H1 (cell line): ENCODE results near the gene PFKFB3. TPM values are rescaled to one million over a fixed set of nuclear protein-coding genes. Genes with fewer than 3 reads are reported as not detected.

Experiments used
- CTCF ChIA-PET: fragments of 300-600 bp; sonication (Branson Sonifier 250); formaldehyde crosslinking; loops from one replicate; lab custom pipeline; 2021; ENCODE audit not compliant: partially characterized antibody; lab: Charles Lee
- POLR2A ChIA-PET: fragments of 300-600 bp; sonication (Branson Sonifier 250); formaldehyde crosslinking; loops from one replicate; lab custom pipeline; 2021; ENCODE audit warnings: inconsistent platforms; ENCODE audit not compliant: partially characterized antibody; lab: Charles Lee
- DNase-seq, 2 experiments: peaks; one replicate each; pipeline versions ENCODE4 v3.0.0 to v3.0.0-alpha.2; 2010 to 2022; ENCODE audit warnings: low spot score in 2 of 2, low read depth in 1 of 2, mixed read lengths in 1 of 2
- FAIRE-seq: peaks from 2 replicates; lab custom pipeline; 2011; peaks lifted over from hg19 to GRCh38; lab: Jason Lieb, UNC
- H2AFZ ChIP-seq: 2 replicates; pipeline ENCODE4 v1.8.1; 2012; ENCODE audit warnings: low read length, inconsistent platforms
- H2AK5ac ChIP-seq: 2 replicates; pipeline ENCODE4 v1.6.1; 2013; ENCODE audit warnings: low read depth, low read length
- H2BK120ac ChIP-seq: replicated peaks from 2 replicates; pipeline ENCODE3; 2013; ENCODE audit warnings: low read depth, low read length, inconsistent platforms
- H2BK12ac ChIP-seq: 2 replicates; pipeline ENCODE4 v1.6.1; 2013; ENCODE audit warnings: low read depth, low read length
- H2BK15ac ChIP-seq: 2 replicates; pipeline ENCODE4 v1.6.1; 2013; ENCODE audit warnings: low read length
- H2BK20ac ChIP-seq: 2 replicates; pipeline ENCODE4 v1.6.1; 2013; ENCODE audit warnings: low read length
- H2BK5ac ChIP-seq: 2 replicates; pipeline ENCODE4 v1.6.1; 2013; ENCODE audit warnings: low read depth, low read length
- H3K14ac ChIP-seq: 2 replicates; pipeline ENCODE4 v1.6.1; 2013; ENCODE audit warnings: inconsistent platforms; ENCODE audit not compliant: insufficient read length
- H3K18ac ChIP-seq: 2 replicates; pipeline ENCODE4 v1.6.1; 2013; ENCODE audit warnings: low read length; ENCODE audit errors: extremely low read depth
- H3K23ac ChIP-seq: 2 replicates; pipeline ENCODE4 v1.6.1; 2013; ENCODE audit warnings: inconsistent platforms; ENCODE audit not compliant: insufficient read length
- H3K23me2 ChIP-seq: 2 replicates; pipeline ENCODE4 v1.6.1; 2013; ENCODE audit warnings: low read depth, low read length
- H3K27ac ChIP-seq: 2 replicates; pipeline ENCODE4 v1.6.1; 2011; ENCODE audit warnings: low read depth, low read length, inconsistent platforms
- H3K27me3 ChIP-seq, 4 experiments: replicated peaks in 1 of 4; 1 replicate in 1 of 4; 2 replicates in 3 of 4; pipeline versions ENCODE4 v1.6.1 to v1.8.1; 2011 to 2013; ENCODE audit warnings: low read length in 3 of 4, mild to moderate bottlenecking in 3 of 4, inconsistent platforms in 2 of 4, mixed read lengths in 2 of 4, moderate library complexity in 1 of 4; ENCODE audit not compliant: control insufficient read depth in 3 of 4, insufficient read depth in 3 of 4; ENCODE audit errors: extremely low read depth in 1 of 4
- H3K36me3 ChIP-seq, 4 experiments: 2 replicates each; pipeline versions ENCODE4 v1.6.1 to v1.8.1; 2011 to 2013; ENCODE audit warnings: mild to moderate bottlenecking in 4 of 4, low read length in 3 of 4, moderate library complexity in 2 of 4, control low read depth in 1 of 4, inconsistent platforms in 1 of 4; ENCODE audit not compliant: insufficient read depth in 4 of 4, control insufficient read depth in 2 of 4
- H3K4ac ChIP-seq: replicated peaks from 2 replicates; pipeline ENCODE3; 2013; ENCODE audit warnings: low read length, low read depth, mixed read lengths, inconsistent platforms; ENCODE audit not compliant: insufficient read length
- H3K4me1 ChIP-seq, 4 experiments: replicated peaks in 1 of 4; 1 replicate in 1 of 4; 2 replicates in 3 of 4; pipeline versions ENCODE4 v1.6.1 to v1.8.1; 2011 to 2013; ENCODE audit warnings: low read length in 3 of 4, inconsistent platforms in 2 of 4, mixed read lengths in 1 of 4; ENCODE audit not compliant: insufficient read depth in 4 of 4, control insufficient read depth in 3 of 4
- H3K4me2 ChIP-seq, 2 experiments: 2 replicates each; pipeline versions ENCODE4 v1.6.1 to v1.8.1; 2011 to 2013; ENCODE audit warnings: low read depth in 2 of 2, low read length in 2 of 2, control low read depth in 1 of 2, inconsistent platforms in 1 of 2, mild to moderate bottlenecking in 1 of 2; ENCODE audit not compliant: insufficient read depth in 1 of 2
- H3K4me3 ChIP-seq, 4 experiments: fragments of 200-600, 300-600 bp in 1 of 4; sonication (generic), shearing (Covaris generic), sonication (Bioruptor Twin) in 1 of 4; 2 replicates each; pipeline versions ENCODE4 v1.5.1 to v1.8.1; 2011 to 2016; ENCODE audit warnings: low read length in 4 of 4, low read depth in 3 of 4, control low read depth in 2 of 4, inconsistent platforms in 2 of 4, mild to moderate bottlenecking in 2 of 4, mixed read lengths in 1 of 4, moderate library complexity in 1 of 4; ENCODE audit not compliant: insufficient read depth in 2 of 4; ENCODE audit errors: extremely low read depth in 1 of 4
- H3K56ac ChIP-seq: replicated peaks from 2 replicates; pipeline ENCODE3; 2013; ENCODE audit warnings: low read depth, mild to moderate bottlenecking, mixed read lengths, low read length, inconsistent platforms; ENCODE audit not compliant: insufficient read length
- H3K79me1 ChIP-seq: 2 replicates; pipeline ENCODE4 v1.6.1; 2013; ENCODE audit warnings: low read depth, low read length, control low read depth
- H3K79me2 ChIP-seq, 2 experiments: 2 replicates each; pipeline versions ENCODE4 v1.6.1 to v1.8.1; 2012 to 2013; ENCODE audit warnings: low read length in 2 of 2, mild to moderate bottlenecking in 2 of 2, inconsistent platforms in 1 of 2; ENCODE audit not compliant: insufficient read depth in 2 of 2, control insufficient read depth in 1 of 2
- H3K9ac ChIP-seq, 4 experiments: replicated peaks in 1 of 4; 1 replicate in 1 of 4; 2 replicates in 3 of 4; pipeline versions ENCODE4 v1.6.1 to v1.8.1; 2011 to 2013; ENCODE audit warnings: low read depth in 3 of 4, low read length in 3 of 4, control low read depth in 2 of 4, mild to moderate bottlenecking in 2 of 4, moderate library complexity in 2 of 4, inconsistent platforms in 1 of 4; ENCODE audit errors: extremely low read depth in 1 of 4
- H3K9me3 ChIP-seq, 2 experiments: 2 replicates each; pipeline versions ENCODE4 v1.6.1 to v1.8.1; 2012 to 2013; ENCODE audit warnings: mild to moderate bottlenecking in 2 of 2, moderate library complexity in 2 of 2, control low read depth in 1 of 2, inconsistent platforms in 1 of 2, low read depth in 1 of 2, low read length in 1 of 2, mixed read lengths in 1 of 2; ENCODE audit not compliant: insufficient read depth in 2 of 2
- H4K20me1 ChIP-seq, 2 experiments: replicated peaks in 1 of 2; 2 replicates each; pipeline versions ENCODE3 to v1.8.1; 2011 to 2013; ENCODE audit warnings: inconsistent platforms in 2 of 2, low read length in 2 of 2, mild to moderate bottlenecking in 1 of 2; ENCODE audit not compliant: insufficient read depth in 2 of 2, control insufficient read depth in 1 of 2
- H4K5ac ChIP-seq: 2 replicates; pipeline ENCODE4 v1.6.1; 2013; ENCODE audit warnings: low read length, low read depth, mixed read lengths, inconsistent platforms; ENCODE audit not compliant: insufficient read length
- H4K8ac ChIP-seq: 2 replicates; pipeline ENCODE4 v1.8.0; 2013; ENCODE audit warnings: mild to moderate bottlenecking, moderate library complexity, low read length, inconsistent platforms; ENCODE audit not compliant: insufficient read depth; ENCODE audit errors: extremely low read depth
- H4K91ac ChIP-seq: replicated peaks from 2 replicates; pipeline ENCODE3; 2013; ENCODE audit warnings: low read length, mixed read lengths, inconsistent platforms; ENCODE audit not compliant: insufficient read length
- ASH2L ChIP-seq: fragments of 200-600, 300-600 bp; sonication (generic); IDR thresholded peaks from one replicate; pipeline ENCODE4 v1.7.1; 2017; ENCODE audit warnings: low read length
- BCL11A ChIP-seq, 2 experiments: IDR thresholded peaks; one replicate each; pipeline ENCODE4 v1.6.1; 2011; ENCODE audit warnings: low read depth in 2 of 2, low read length in 2 of 2, mild to moderate bottlenecking in 2 of 2
- CREB1 ChIP-seq: IDR thresholded peaks from 2 replicates; pipeline ENCODE4 v1.6.1; 2012; ENCODE audit warnings: inconsistent platforms
- EP300 ChIP-seq, 2 experiments: IDR thresholded peaks; 1 replicate in 1 of 2; 2 replicates in 1 of 2; pipeline ENCODE4 v1.6.1; 2011 to 2012; ENCODE audit warnings: low read depth in 2 of 2, low read length in 2 of 2, mild to moderate bottlenecking in 2 of 2, borderline replicate concordance in 1 of 2, inconsistent platforms in 1 of 2, moderate library complexity in 1 of 2
- FOSL1 ChIP-seq: IDR thresholded peaks from 2 replicates; pipeline ENCODE4 v1.6.1; 2011; ENCODE audit warnings: mild to moderate bottlenecking, low read depth, low read length, moderate library complexity; ENCODE audit not compliant: insufficient read depth
- HDAC2 ChIP-seq, 2 experiments: fragments of 300-600 bp in 1 of 2; sonication (generic) in 1 of 2; IDR thresholded peaks; 2 replicates each; pipeline ENCODE4 v1.6.1; 2011 to 2012; ENCODE audit warnings: low read depth in 2 of 2, low read length in 2 of 2, mild to moderate bottlenecking in 2 of 2, moderate library complexity in 2 of 2, borderline replicate concordance in 1 of 2, inconsistent platforms in 1 of 2
- HDAC6 ChIP-seq: IDR thresholded peaks from one replicate; pipeline ENCODE4 v1.7.1; 2012; ENCODE audit warnings: low read depth, mild to moderate bottlenecking, inconsistent platforms, low read length, moderate library complexity
- KDM1A ChIP-seq: fragments of 200-600, 300-600 bp; sonication (generic); IDR thresholded peaks from 2 replicates; pipeline ENCODE4 v1.7.1; 2016; ENCODE audit warnings: mild to moderate bottlenecking, low read length, borderline replicate concordance
- NRF1 ChIP-seq: IDR thresholded peaks from 2 replicates; pipeline ENCODE4 v1.6.1; 2011; ENCODE audit warnings: mild to moderate bottlenecking, low read depth, low read length, improper control_type of control experiment
- PHF8 ChIP-seq: fragments of 200-600 bp; sonication (generic); conservative IDR thresholded peaks from 2 replicates; pipeline ENCODE4 v1.7.1; 2012; ENCODE audit warnings: low read depth, mild to moderate bottlenecking, inconsistent platforms, low read length, moderate library complexity
- POU5F1 ChIP-seq: IDR thresholded peaks from 2 replicates; pipeline ENCODE4 v1.6.1; 2011; ENCODE audit warnings: low read depth, mild to moderate bottlenecking, low read length, moderate library complexity
- SIX5 ChIP-seq: IDR thresholded peaks from 2 replicates; pipeline ENCODE4 v1.6.1; 2011; ENCODE audit warnings: mild to moderate bottlenecking, low read depth, low read length
- SRF ChIP-seq: IDR thresholded peaks from 2 replicates; pipeline ENCODE4 v1.6.1; 2011; ENCODE audit warnings: mild to moderate bottlenecking, low read depth, low read length, moderate library complexity
- WGBS, 2 experiments: shearing (Covaris generic) in 1 of 2; methylation state at CpG; one replicate each; pipeline versions ENCODE4 v1.1.6 to v1.1.7; 2013 to 2015; ENCODE audit warnings: low lambda C conversion rate in 2 of 2, mixed read lengths in 2 of 2, inconsistent platforms in 1 of 2, low coverage in 1 of 2, missing lambda C conversion rate in 1 of 2; ENCODE audit not compliant: insufficient replicate concordance in 2 of 2, insufficient coverage in 1 of 2, insufficient read length in 1 of 2; ENCODE audit errors: extremely low coverage in 1 of 2, missing lambda C conversion rate in 1 of 2; 5-methylcytosine and 5-hydroxymethylcytosine counted together
- polyA plus RNA-seq, 7 experiments: library from polyadenylated mRNA; depleted of rRNA in 3 of 7; stranded (reverse) in 5 of 7; unstranded in 2 of 7; fragments of >200 nt in 5 of 7; fragments of 200-250 nt in 2 of 7; gene quantifications; 1 replicate in 5 of 7; 2 replicates in 1 of 7; 4 replicates in 1 of 7; pipeline versions ENCODE4 v1.2.1 to v1.2.3, GENCODE V29; 2011 to 2013; ENCODE audit warnings: missing spikeins in 2 of 7, mixed read lengths in 2 of 7
- total RNA-seq: library from RNA; stranded (reverse); fragmentation: NEBNext Ultra II Directional; extraction: Animal tissue kit (Norgen Biotek cat#: 25700); gene quantifications from 2 replicates; pipeline ENCODE4 v1.2.1, GENCODE V29; 2021

Gene PFKFB3
- total and polyA plus RNA-seq, 2 of the 8 experiments (the other 6 are each of a cell fraction or from before 2014, with no cell fraction given), result 15.6 to 32.0 TPM

DNA sequence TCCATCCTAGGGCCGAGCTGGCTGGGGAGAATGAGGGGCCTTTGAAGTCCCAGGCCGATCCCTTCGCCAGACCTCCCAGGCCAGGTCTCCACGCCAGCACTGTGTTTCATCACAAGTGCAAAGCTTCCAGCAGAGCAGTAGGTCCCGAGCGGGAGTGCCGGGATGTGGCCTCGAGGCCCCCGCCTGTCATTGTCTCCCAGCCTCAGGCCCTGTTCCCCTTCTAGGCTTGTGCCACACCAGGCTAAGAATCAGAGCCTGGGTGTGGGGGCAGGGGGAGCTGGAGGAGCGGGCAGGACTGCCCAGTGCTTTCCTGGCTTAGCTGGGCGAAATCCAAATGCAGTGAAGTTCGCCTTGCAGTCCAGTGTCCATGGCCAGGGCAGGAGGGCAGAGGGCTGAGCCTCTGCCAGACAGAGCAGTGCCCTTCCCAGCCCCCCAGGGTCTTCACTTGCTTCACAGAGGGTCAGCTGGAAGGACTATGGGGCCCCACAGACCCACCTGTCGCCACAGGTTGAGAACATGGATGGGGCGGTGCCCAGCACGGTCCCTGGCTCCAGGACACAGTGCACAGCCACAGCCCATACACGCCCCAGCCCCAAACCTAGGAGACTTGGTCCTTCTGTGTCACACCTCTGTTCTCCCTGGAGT is 20.2 kb upstream of the PFKFB3 start:
- H3K79me1 ChIP-seq, result no peaks in the 10 kb centered on the region; the same call in 1 of the 2 replicates
- no peak for TF ChIP-seq HDAC6
- TF ChIP-seq KDM1A, result no peak
- no peak for TF ChIP-seq PHF8
- TF ChIP-seq POU5F1, result no peak
- TF ChIP-seq ASH2L, result no peak
- TF ChIP-seq SIX5, result no peak
- no peak for TF ChIP-seq BCL11A (IDR thresholded peaks at IDR 0.05; ENCODE audit: low read depth in 2 of 2, low read length in 2 of 2)
- no peak for TF ChIP-seq SRF
- TF ChIP-seq CREB1, result no peak
- TF ChIP-seq NRF1, result no peak
- TF ChIP-seq HDAC2 (IDR thresholded peaks at IDR 0.05; ENCODE audit: borderline replicate concordance in 1 of 2, low read depth in 2 of 2, low read length in 2 of 2), result no peak
- TF ChIP-seq FOSL1, result no peak
- TF ChIP-seq EP300 (IDR thresholded peaks at IDR 0.05; ENCODE audit: borderline replicate concordance in 1 of 2, low read depth in 2 of 2, low read length in 2 of 2), result no peak
- H4K91ac ChIP-seq, result no peak overlapping the region
- no peaks in the 10 kb centered on the region for H3K9me3 ChIP-seq
- ChIA-PET CTCF (interaction anchor here (0.7 to 4.4 kb wide), 10 partner anchors 9 to 219 kb away, joined by 3 to 29 read pairs (median 4); no protein-coding TSS in a partner anchor), POLR2A (interaction anchor here (0.9 to 2.8 kb wide), 7 partner anchors 10 to 20 kb away, joined by 4 to 15 read pairs (median 4); partner anchors contain the start of gene PFKFB3)
- H3K36me3 ChIP-seq, result no peaks in the 10 kb centered on the region
- H2BK20ac ChIP-seq, result no peak overlapping the region
- no peak overlapping the region for H2BK12ac ChIP-seq
- no peak overlapping the region for H3K9ac ChIP-seq
- no peaks in the 10 kb centered on the region; a peak in 1 of 4 replicates for H3K79me2 ChIP-seq
- no peak overlapping the region for H3K23ac ChIP-seq
- no peak overlapping the region for H3K27ac ChIP-seq
- 79% methylated on average over 16 of the region's 16 CpGs; no CpG with 5 or more reads in 1 of the 2 experiments for WGBS, 2 experiments
- DNase-seq (no peak), FAIRE-seq (no peak)
- H2AK5ac ChIP-seq, result no peak overlapping the region
- H3K4me2 ChIP-seq, result no peak overlapping the region
- H3K4me1 ChIP-seq, result peaks cover 0 to 6% (median 0%) of the 10 kb centered on the region in 4 experiments; a peak in 1 of 7 replicates
- H2BK5ac ChIP-seq, result no peak overlapping the region
- H2BK120ac ChIP-seq, result no peak overlapping the region
- no peaks in the 10 kb centered on the region for H3K23me2 ChIP-seq
- H3K27me3 ChIP-seq, result no peaks in the 10 kb centered on the region
- H2AFZ ChIP-seq, result no peak overlapping the region
- peaks cover 0 to 7% of the 10 kb centered on the region in 2 experiments for H4K20me1 ChIP-seq
- no peak overlapping the region for H3K4me3 ChIP-seq
- no peak overlapping the region for H4K5ac ChIP-seq
- H2BK15ac ChIP-seq, result no peak overlapping the region
- H3K4ac ChIP-seq, result no peak overlapping the region
- peak overlapping the region; percentile 75; the same call in 1 of the 2 replicates for H4K8ac ChIP-seq
- H3K18ac ChIP-seq, result no peak overlapping the region; the same call in 1 of the 2 replicates
- H3K14ac ChIP-seq, result no peak overlapping the region
- no peak overlapping the region for H3K56ac ChIP-seq
